H9 (cell line): Measurements from ENCODE around the gene GOLPH3L. TPM values are rescaled to one million over a fixed set of nuclear protein-coding genes. Genes with fewer than 3 reads are reported as not detected.
"Not testable (repeated sequence)": the region's sequence is repeated elsewhere in the genome, so short reads cannot be mapped to it uniquely, and the experiment has no call there.

Experiments
- DNase-seq: peaks from one replicate; pipeline ENCODE4 v3.0.0-alpha.2; 2017
- H2AFZ ChIP-seq: one replicate; pipeline ENCODE4 v1.6.1; 2013; ENCODE audit warnings: mild to moderate bottlenecking, low read length, control low read depth, moderate library complexity
- H2AK5ac ChIP-seq: 2 replicates; pipeline ENCODE4 v1.6.1; 2013; ENCODE audit warnings: low read length, control low read depth, mixed read lengths; ENCODE audit not compliant: insufficient read length
- H2BK120ac ChIP-seq: one replicate; pipeline ENCODE4 v1.6.1; 2013; ENCODE audit warnings: low read depth, mild to moderate bottlenecking, low read length, control low read depth, inconsistent platforms; ENCODE audit not compliant: poor library complexity, severe bottlenecking
- H2BK12ac ChIP-seq: 2 replicates; pipeline ENCODE4 v1.6.1; 2013; ENCODE audit warnings: low read length, control low read depth, mixed read lengths, low read depth; ENCODE audit not compliant: insufficient read length
- H2BK15ac ChIP-seq: 2 replicates; pipeline ENCODE4 v1.6.1; 2013; ENCODE audit warnings: low read depth, low read length, control low read depth
- H2BK20ac ChIP-seq: one replicate; pipeline ENCODE4 v1.6.1; 2013; ENCODE audit warnings: low read depth, mild to moderate bottlenecking, low read length, control low read depth, inconsistent platforms; ENCODE audit not compliant: poor library complexity, severe bottlenecking
- H2BK5ac ChIP-seq: 2 replicates; pipeline ENCODE4 v1.6.1; 2013; ENCODE audit warnings: low read length, control low read depth, mixed read lengths; ENCODE audit not compliant: insufficient read length
- H3K14ac ChIP-seq: 2 replicates; pipeline ENCODE4 v1.6.1; 2013; ENCODE audit warnings: low read length, control low read depth; ENCODE audit not compliant: insufficient read depth
- H3K18ac ChIP-seq: 2 replicates; pipeline ENCODE4 v1.6.1; 2013; ENCODE audit warnings: low read depth, mild to moderate bottlenecking, mixed read lengths, low read length, control low read depth; ENCODE audit not compliant: insufficient read length
- H3K23ac ChIP-seq: 2 replicates; pipeline ENCODE4 v1.6.1; 2013; ENCODE audit warnings: low read length, control low read depth, mixed read lengths, low read depth; ENCODE audit not compliant: insufficient read length
- H3K23me2 ChIP-seq: 2 replicates; pipeline ENCODE4 v1.6.1; 2013; ENCODE audit warnings: low read depth, mild to moderate bottlenecking, mixed read lengths, low read length, control low read depth; ENCODE audit not compliant: insufficient read length, poor library complexity, severe bottlenecking
- H3K27ac ChIP-seq: 2 replicates; pipeline ENCODE4 v1.5.1; 2013; ENCODE audit warnings: low read length, control low read depth, mixed read lengths, low read depth; ENCODE audit not compliant: insufficient read length
- H3K27me3 ChIP-seq: 2 replicates; pipeline ENCODE4 v1.6.1; 2013; ENCODE audit warnings: low read length, control low read depth, inconsistent platforms; ENCODE audit not compliant: insufficient read depth
- H3K4ac ChIP-seq: 2 replicates; pipeline ENCODE4 v1.6.1; 2013; ENCODE audit warnings: low read depth, mild to moderate bottlenecking, control low read depth, inconsistent platforms, low read length, moderate library complexity
- H3K4me1 ChIP-seq: 2 replicates; pipeline ENCODE4 v1.6.1; 2013; ENCODE audit warnings: low read length, control low read depth, inconsistent platforms; ENCODE audit not compliant: insufficient read depth
- H3K4me2 ChIP-seq: 2 replicates; pipeline ENCODE4 v1.6.1; 2013; ENCODE audit warnings: low read length, control low read depth, mixed read lengths; ENCODE audit not compliant: insufficient read length, insufficient read depth
- H3K56ac ChIP-seq: 2 replicates; pipeline ENCODE4 v1.6.1; 2013; ENCODE audit warnings: low read depth, mild to moderate bottlenecking, mixed read lengths, low read length, control low read depth; ENCODE audit not compliant: insufficient read length
- H3K79me1 ChIP-seq: 2 replicates; pipeline ENCODE4 v1.6.1; 2013; ENCODE audit warnings: low read depth, mild to moderate bottlenecking, moderate library complexity, low read length, control low read depth, inconsistent platforms; ENCODE audit not compliant: insufficient read depth, poor library complexity, severe bottlenecking
- H3K79me2 ChIP-seq: 2 replicates; pipeline ENCODE4 v1.6.1; 2013; ENCODE audit warnings: low read length, control low read depth, inconsistent platforms; ENCODE audit not compliant: insufficient read depth
- H3K9ac ChIP-seq: 2 replicates; pipeline ENCODE4 v1.6.1; 2013; ENCODE audit warnings: low read length, control low read depth, mixed read lengths; ENCODE audit not compliant: insufficient read length; ENCODE audit errors: extremely low read depth
- H3K9me3 ChIP-seq: one replicate; pipeline ENCODE4 v1.6.1; 2013; ENCODE audit warnings: low read depth, low read length, inconsistent platforms; ENCODE audit not compliant: control insufficient read depth
- H3T11ph ChIP-seq: one replicate; pipeline ENCODE4 v1.6.1; 2013; ENCODE audit warnings: mild to moderate bottlenecking, low read length, control low read depth, inconsistent platforms
- H4K20me1 ChIP-seq: one replicate; pipeline ENCODE4 v1.6.1; 2013; ENCODE audit not compliant: control insufficient read depth, insufficient read length, insufficient read depth
- H4K5ac ChIP-seq: 2 replicates; pipeline ENCODE4 v1.6.1; 2013; ENCODE audit warnings: low read depth, mild to moderate bottlenecking, mixed read lengths, low read length, control low read depth; ENCODE audit not compliant: insufficient read length
- H4K8ac ChIP-seq: replicated peaks from 2 replicates; pipeline ENCODE4 v1.6.1; 2013; ENCODE audit warnings: low read length, control low read depth, mixed read lengths, low read depth; ENCODE audit not compliant: insufficient read length
- H4K91ac ChIP-seq: 2 replicates; pipeline ENCODE4 v1.6.1; 2013; ENCODE audit warnings: low read depth, mild to moderate bottlenecking, moderate library complexity, mixed read lengths, low read length, control low read depth; ENCODE audit not compliant: insufficient read length
- H3K27ac Mint-ChIP-seq, 3 experiments: 2 replicates in 2 of 3; 3 replicates in 1 of 3; pipeline ENCODE4 v1.8.0; 2020 to 2021; ENCODE audit warnings: mixed read lengths in 3 of 3, mild to moderate bottlenecking in 1 of 3, moderate library complexity in 1 of 3
- H3K27me3 Mint-ChIP-seq: 2 replicates; pipeline ENCODE4 v1.8.0; 2021; ENCODE audit warnings: low read depth, mild to moderate bottlenecking, moderate library complexity, mixed read lengths
- H3K36me3 Mint-ChIP-seq, 3 experiments: 2 replicates in 2 of 3; 3 replicates in 1 of 3; pipeline ENCODE4 v1.8.0; 2020 to 2021; ENCODE audit warnings: low read depth in 3 of 3, mixed read lengths in 3 of 3; ENCODE audit not compliant: insufficient read depth in 1 of 3
- H3K4me1 Mint-ChIP-seq, 2 experiments: 2 replicates each; pipeline ENCODE4 v1.8.0; 2020; ENCODE audit warnings: mixed read lengths in 2 of 2
- H3K4me3 Mint-ChIP-seq, 2 experiments: 2 replicates in 1 of 2; 3 replicates in 1 of 2; pipeline ENCODE4 v1.8.0; 2020 to 2021; ENCODE audit warnings: mild to moderate bottlenecking in 2 of 2, mixed read lengths in 2 of 2, moderate library complexity in 1 of 2
- H3K9me3 Mint-ChIP-seq, 2 experiments: 2 replicates in 1 of 2; 3 replicates in 1 of 2; pipeline ENCODE4 v1.8.0; 2020; ENCODE audit warnings: mild to moderate bottlenecking in 2 of 2, mixed read lengths in 2 of 2, moderate library complexity in 1 of 2
- WGBS: extraction: QIAGEN DNeasy Blood & Tissue Kit; methylation state at CpG from one replicate; pipeline ENCODE4 v1.1.7; 2013; ENCODE audit warnings: missing lambda C conversion rate, low lambda C conversion rate, mixed read lengths; ENCODE audit not compliant: insufficient read length; ENCODE audit errors: extremely low coverage; 5-methylcytosine and 5-hydroxymethylcytosine counted together
- total RNA-seq: library from RNA; stranded (reverse); gene quantifications from 2 replicates; pipeline ENCODE4 v1.2.1, GENCODE V29; 2021

The GOLPH3L gene
- total RNA-seq, 1 experiment from 2014 or later = 30.5 TPM

DNA sequence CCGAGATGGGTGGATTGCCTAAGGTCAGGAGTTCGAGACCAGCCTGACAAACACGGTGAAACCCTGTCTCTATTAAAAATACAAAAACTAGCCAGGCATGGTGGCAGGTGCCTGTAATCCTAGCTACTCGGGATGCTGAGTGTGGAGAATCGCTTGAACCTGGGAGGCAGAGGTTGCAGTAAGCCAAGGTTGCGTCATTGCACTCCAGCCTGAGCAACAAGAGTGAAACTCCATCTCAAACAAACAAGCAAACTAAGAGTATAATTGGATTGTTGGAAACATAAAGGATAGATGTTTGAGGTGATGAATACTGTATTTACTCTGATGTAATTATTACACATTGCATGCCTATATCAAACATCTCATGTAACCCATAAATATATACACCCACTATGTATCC is 58.5 kb downstream of the GOLPH3L start:
- not testable (repeated sequence) for H3K9me3 Mint-ChIP-seq, H3K27me3 Mint-ChIP-seq, H3K27ac Mint-ChIP-seq, H3K27ac ChIP-seq, H4K91ac ChIP-seq, H4K20me1 ChIP-seq, H2AK5ac ChIP-seq, H3K4me2 ChIP-seq, H3K27me3 ChIP-seq, H4K8ac ChIP-seq, H3K14ac ChIP-seq, H2BK12ac ChIP-seq, H3K23ac ChIP-seq, H3K56ac ChIP-seq, H3K9ac ChIP-seq, H3K18ac ChIP-seq, H3K4me3 Mint-ChIP-seq, H3K79me2 ChIP-seq, H4K5ac ChIP-seq, DNase-seq, H3K9me3 ChIP-seq, H2BK20ac ChIP-seq, H2BK15ac ChIP-seq, H3T11ph ChIP-seq, H2AFZ ChIP-seq, H2BK120ac ChIP-seq, H3K23me2 ChIP-seq, H3K79me1 ChIP-seq, H3K4ac ChIP-seq, H3K4me1 ChIP-seq, H2BK5ac ChIP-seq
- no CpG with 5 or more reads among the region's 6 CpGs for WGBS
- peaks cover 5 to 19% (median 7%) of the 10 kb centered on the region in 3 experiments; a peak in 6 of 7 replicates for H3K36me3 Mint-ChIP-seq
- peaks cover 45 to 46% of the 10 kb centered on the region in 2 experiments for H3K4me1 Mint-ChIP-seq

GRCh38 chr1:150634839-150635622 is 61.9 kb downstream of the GOLPH3L start:
- not testable (repeated sequence) for H4K8ac ChIP-seq, H3K9me3 Mint-ChIP-seq, H3K23me2 ChIP-seq, H2BK20ac ChIP-seq, H2BK120ac ChIP-seq, H3K27me3 Mint-ChIP-seq, H3T11ph ChIP-seq, H3K56ac ChIP-seq, H2BK5ac ChIP-seq, H3K14ac ChIP-seq, H3K9me3 ChIP-seq, H3K4ac ChIP-seq, H2AFZ ChIP-seq, H2BK15ac ChIP-seq, H4K20me1 ChIP-seq, H2AK5ac ChIP-seq, H3K9ac ChIP-seq, H3K23ac ChIP-seq, H3K79me1 ChIP-seq, H3K79me2 ChIP-seq, H3K4me1 ChIP-seq, H3K27me3 ChIP-seq, H4K91ac ChIP-seq
- Histone ChIP-seq H2BK12ac (peak overlapping the region; percentile 73), H3K4me2 (peak overlapping the region; percentile 21), H3K18ac (peak overlapping the region; percentile 70), H4K5ac (peak overlapping the region; percentile 3), H3K27ac (peak overlapping the region; percentile 91)
- peak overlapping the region; percentile 50 to 67 for H3K4me3 Mint-ChIP-seq
- peaks cover 54 to 58% of the 10 kb centered on the region in 2 experiments for H3K4me1 Mint-ChIP-seq
- peak overlapping the region; percentile 99 to 100 (median 99) for H3K27ac Mint-ChIP-seq
- peak; percentile 81 for DNase-seq
- WGBS = no CpG with 5 or more reads among the region's 17 CpGs
- peaks cover 7 to 26% (median 10%) of the 10 kb centered on the region in 3 experiments for H3K36me3 Mint-ChIP-seq
